ENCODE results near the gene HDAC5.

The HDAC5 gene

DNA sequence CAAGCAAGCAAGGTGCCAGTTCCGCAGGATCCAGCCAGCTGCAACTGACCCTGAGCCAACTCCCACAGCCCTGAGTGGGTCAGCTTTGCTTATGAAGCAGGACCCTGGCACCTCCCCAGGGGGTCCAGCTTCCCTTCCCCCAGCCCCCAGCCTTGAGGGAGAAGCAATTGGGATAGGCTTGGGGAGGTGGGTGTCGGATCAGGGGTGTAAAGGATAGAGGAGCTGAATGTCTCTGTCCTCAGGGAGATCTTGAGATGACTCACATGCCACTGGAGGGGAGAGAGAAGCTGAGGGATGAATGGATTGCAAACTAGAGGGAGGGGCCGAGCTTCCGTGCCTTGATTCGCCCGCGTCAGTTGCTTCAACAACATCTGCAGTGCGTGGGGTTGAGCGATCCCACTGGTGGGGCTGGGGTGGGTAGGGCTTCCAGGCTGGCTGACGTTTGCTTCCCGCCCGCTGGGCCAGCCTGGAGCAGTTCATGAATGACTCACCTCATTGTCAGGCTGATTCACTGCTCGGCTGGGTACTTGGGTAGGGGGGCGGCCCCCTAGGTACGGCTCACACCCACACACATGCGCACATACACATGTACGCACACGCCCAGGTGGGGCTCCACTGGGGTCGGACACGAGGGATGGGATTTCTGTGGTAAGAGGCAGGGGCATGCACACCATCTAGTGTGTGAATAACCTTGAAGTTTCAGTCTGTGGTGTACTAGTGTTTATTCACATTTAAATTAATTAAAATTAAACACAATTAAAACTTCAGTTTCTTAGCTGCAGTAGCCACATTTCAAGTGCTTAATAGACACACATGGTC lies 14.7 kb upstream of the HDAC5 start (continued):
- TF ChIP-seq ZNF335 (tag by site-specific recombination; conservative IDR thresholded peaks at IDR 0.05) (no peak), ZNF133 (tag by site-specific recombination; IDR thresholded peaks at IDR 0.05) (no peak), GLIS2 (tag by site-specific recombination; IDR thresholded peaks at IDR 0.05) (peak; percentile 100), ZBTB20 (tag by site-specific recombination; IDR thresholded peaks at IDR 0.05) (peak; percentile 46; the same call in 1 of the 2 replicates), ZNF366 (tag by site-specific recombination; conservative IDR thresholded peaks at IDR 0.05) (peak; percentile 89), ZNF514 (tag by site-specific recombination; IDR thresholded peaks at IDR 0.05) (no peak), ZNF660 (tag by site-specific recombination; IDR thresholded peaks at IDR 0.05) (peak; percentile 82; the same call in 1 of the 2 replicates), ZNF221 (tag by site-specific recombination; IDR thresholded peaks at IDR 0.05; ENCODE audit: borderline replicate concordance) (no peak), ZEB2 (tag by site-specific recombination; IDR thresholded peaks at IDR 0.05) (peak; percentile 95), ZNF112 (tag by site-specific recombination; IDR thresholded peaks at IDR 0.05) (no peak), YY1 (tag by site-specific recombination; IDR thresholded peaks at IDR 0.05) (no peak), ZNF623 (tag by site-specific recombination; IDR thresholded peaks at IDR 0.05) (no peak), ZNF211 (tag by site-specific recombination; IDR thresholded peaks at IDR 0.05; ENCODE audit: low read depth) (no peak), ZNF404 (tag by site-specific recombination; IDR thresholded peaks at IDR 0.05) (no peak), ZNF510 (tag by site-specific recombination; IDR thresholded peaks at IDR 0.05; ENCODE audit: insufficient replicate concordance) (no peak), ZBTB1 (tag by site-specific recombination; IDR thresholded peaks at IDR 0.05) (0 out of 2 replicates have a peak, but pooled peaks have one; percentile 24), ZNF777 (tag by site-specific recombination; IDR thresholded peaks at IDR 0.05; ENCODE audit: borderline replicate concordance) (no peak), ZNF558 (tag by site-specific recombination; IDR thresholded peaks at IDR 0.05) (no peak), ZNF174 (tag by site-specific recombination; IDR thresholded peaks at IDR 0.05) (no peak), TRIM28 (IDR thresholded peaks at IDR 0.05; ENCODE audit: borderline replicate concordance, low read length) (no peak), ZNF202 (tag by site-specific recombination; IDR thresholded peaks at IDR 0.05; ENCODE audit: borderline replicate concordance) (no peak), TSHZ1 (tag by site-specific recombination; IDR thresholded peaks at IDR 0.05; ENCODE audit: borderline replicate concordance) (peak; percentile 83; the same call in 1 of the 2 replicates), MYNN (tag by site-specific recombination; IDR thresholded peaks at IDR 0.05; ENCODE audit: borderline replicate concordance) (no peak), HOXC10 (CRISPR knock-in tag; IDR thresholded peaks at IDR 0.05) (no peak), ZBTB21 (tag by site-specific recombination; IDR thresholded peaks at IDR 0.05) (peak; percentile 76; the same call in 1 of the 2 replicates)
- TF ChIP-seq, protein P1, sequence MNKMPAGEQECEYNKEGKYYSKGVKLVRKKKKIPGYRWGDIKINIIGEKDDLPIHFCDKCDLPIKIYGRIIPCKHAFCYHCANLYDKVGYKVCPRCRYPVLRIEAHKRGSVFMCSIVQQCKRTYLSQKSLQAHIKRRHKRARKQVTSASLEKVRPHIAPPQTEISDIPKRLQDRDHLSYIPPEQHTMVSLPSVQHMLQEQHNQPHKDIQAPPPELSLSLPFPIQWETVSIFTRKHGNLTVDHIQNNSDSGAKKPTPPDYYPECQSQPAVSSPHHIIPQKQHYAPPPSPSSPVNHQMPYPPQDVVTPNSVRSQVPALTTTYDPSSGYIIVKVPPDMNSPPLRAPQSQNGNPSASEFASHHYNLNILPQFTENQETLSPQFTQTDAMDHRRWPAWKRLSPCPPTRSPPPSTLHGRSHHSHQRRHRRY (tag by site-specific recombination; IDR thresholded peaks at IDR 0.05): no peak
- TF ChIP-seq, protein P2, sequence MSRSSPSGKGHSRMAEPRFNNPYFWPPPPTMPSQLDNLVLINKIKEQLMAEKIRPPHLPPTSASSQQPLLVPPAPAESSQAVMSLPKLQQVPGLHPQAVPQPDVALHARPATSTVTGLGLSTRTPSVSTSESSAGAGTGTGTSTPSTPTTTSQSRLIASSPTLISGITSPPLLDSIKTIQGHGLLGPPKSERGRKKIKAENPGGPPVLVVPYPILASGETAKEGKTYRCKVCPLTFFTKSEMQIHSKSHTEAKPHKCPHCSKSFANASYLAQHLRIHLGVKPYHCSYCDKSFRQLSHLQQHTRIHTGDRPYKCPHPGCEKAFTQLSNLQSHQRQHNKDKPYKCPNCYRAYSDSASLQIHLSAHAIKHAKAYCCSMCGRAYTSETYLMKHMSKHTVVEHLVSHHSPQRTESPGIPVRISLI (tag by site-specific recombination; IDR thresholded peaks at IDR 0.05): no peak
- TF ChIP-seq, protein P3, sequence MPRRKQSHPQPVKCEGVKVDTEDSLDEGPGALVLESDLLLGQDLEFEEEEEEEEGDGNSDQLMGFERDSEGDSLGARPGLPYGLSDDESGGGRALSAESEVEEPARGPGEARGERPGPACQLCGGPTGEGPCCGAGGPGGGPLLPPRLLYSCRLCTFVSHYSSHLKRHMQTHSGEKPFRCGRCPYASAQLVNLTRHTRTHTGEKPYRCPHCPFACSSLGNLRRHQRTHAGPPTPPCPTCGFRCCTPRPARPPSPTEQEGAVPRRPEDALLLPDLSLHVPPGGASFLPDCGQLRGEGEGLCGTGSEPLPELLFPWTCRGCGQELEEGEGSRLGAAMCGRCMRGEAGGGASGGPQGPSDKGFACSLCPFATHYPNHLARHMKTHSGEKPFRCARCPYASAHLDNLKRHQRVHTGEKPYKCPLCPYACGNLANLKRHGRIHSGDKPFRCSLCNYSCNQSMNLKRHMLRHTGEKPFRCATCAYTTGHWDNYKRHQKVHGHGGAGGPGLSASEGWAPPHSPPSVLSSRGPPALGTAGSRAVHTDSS (tag by site-specific recombination; IDR thresholded peaks at IDR 0.05): no peak
- TF ChIP-seq, protein P4, sequence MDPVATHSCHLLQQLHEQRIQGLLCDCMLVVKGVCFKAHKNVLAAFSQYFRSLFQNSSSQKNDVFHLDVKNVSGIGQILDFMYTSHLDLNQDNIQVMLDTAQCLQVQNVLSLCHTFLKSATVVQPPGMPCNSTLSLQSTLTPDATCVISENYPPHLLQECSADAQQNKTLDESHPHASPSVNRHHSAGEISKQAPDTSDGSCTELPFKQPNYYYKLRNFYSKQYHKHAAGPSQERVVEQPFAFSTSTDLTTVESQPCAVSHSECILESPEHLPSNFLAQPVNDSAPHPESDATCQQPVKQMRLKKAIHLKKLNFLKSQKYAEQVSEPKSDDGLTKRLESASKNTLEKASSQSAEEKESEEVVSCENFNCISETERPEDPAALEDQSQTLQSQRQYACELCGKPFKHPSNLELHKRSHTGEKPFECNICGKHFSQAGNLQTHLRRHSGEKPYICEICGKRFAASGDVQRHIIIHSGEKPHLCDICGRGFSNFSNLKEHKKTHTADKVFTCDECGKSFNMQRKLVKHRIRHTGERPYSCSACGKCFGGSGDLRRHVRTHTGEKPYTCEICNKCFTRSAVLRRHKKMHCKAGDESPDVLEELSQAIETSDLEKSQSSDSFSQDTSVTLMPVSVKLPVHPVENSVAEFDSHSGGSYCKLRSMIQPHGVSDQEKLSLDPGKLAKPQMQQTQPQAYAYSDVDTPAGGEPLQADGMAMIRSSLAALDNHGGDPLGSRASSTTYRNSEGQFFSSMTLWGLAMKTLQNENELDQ (tag by site-specific recombination; IDR thresholded peaks at IDR 0.05; ENCODE audit: low read depth): no peak
- TF ChIP-seq, protein P5, sequence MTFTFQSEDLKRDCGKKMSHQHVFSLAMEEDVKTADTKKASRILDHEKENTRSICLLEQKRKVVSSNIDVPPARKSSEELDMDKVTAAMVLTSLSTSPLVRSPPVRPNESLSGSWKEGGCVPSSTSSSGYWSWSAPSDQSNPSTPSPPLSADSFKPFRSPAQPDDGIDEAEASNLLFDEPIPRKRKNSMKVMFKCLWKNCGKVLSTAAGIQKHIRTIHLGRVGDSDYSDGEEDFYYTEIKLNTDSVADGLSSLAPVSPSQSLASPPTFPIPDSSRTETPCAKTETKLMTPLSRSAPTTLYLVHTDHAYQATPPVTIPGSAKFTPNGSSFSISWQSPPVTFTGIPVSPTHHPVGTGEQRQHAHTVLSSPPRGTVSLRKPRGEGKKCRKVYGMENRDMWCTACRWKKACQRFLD (tag by site-specific recombination; IDR thresholded peaks at IDR 0.05): no peak
